Ureter (tissue), 1 donor: ENCODE measurements around the gene CTNNBIP1. TPM values are rescaled to one million over a fixed set of nuclear protein-coding genes. Genes with fewer than 3 reads are reported as not detected.
"Not testable (repeated sequence)": the region's sequence is repeated elsewhere in the genome, so short reads cannot be mapped to it uniquely, and the experiment has no call there.

Source experiments
- DNase-seq: peaks from one replicate; pipeline ENCODE4 v3.0.0-alpha.2; 2020; ENCODE audit warnings: low spot score
- total RNA-seq: library from RNA; stranded (reverse); gene quantifications from one replicate; pipeline ENCODE4 v1.2.4, GENCODE V29; 2023
- donor health status: DM: yes; HTN: yes; CAD: no.

CTNNBIP1 gene, protein sequence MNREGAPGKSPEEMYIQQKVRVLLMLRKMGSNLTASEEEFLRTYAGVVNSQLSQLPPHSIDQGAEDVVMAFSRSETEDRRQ
- 28.4 TPM for total RNA-seq

- no peak for DNase-seq
Observed at GRCh38 chr1:9910076-9910422, at the start of gene CTNNBIP1. Gene CTNNBIP1, minus strand, starts transcription at chr1:9910269. Its CDS starts 38,205 bp downstream, at chr1:9872064.

DNA sequence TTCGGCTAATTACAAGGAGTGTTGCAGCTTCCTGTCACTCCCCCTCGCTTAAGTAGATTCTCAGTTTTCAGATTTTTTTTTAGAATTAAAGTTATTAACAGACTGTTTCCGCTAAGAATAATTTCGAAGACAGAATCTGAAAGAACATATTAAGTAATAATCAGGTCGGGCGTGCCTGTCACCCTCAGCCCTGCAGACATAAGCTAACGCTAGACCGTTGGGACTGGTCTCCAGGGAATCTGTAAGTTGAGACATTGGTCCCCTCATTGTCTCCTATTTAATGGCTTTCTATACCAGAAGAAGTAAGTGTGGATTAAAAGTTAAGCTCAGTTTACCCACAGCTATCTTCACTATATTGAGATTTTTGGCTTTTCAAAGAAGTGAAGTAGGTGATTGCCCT, 47.7 kb upstream of the CTNNBIP1 start:
- no peak for DNase-seq

DNA sequence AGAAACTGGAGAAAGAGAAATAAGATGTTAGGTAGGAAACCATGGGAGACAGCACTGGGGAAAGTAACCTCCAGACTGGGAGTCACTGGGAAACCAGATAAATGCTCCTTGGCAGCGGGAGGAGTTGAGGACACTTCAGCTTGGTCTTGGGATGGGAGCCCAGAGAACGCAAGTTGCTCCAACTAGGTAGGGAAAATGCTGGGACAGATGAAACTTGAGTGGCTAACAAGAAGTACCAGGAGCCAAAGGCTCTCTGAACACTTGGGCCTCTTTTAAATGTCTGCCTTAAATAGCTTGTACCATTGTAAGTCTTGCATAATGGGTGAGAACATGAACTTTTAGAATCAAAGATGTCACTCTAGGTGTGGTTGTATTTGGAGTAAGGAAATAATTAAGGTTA, 36.2 kb upstream of the CTNNBIP1 start:
- DNase-seq: no peak

- DNase-seq: peak; percentile 95
Observed at GRCh38 chr1:9942939-9943788, 33.1 kb upstream of the CTNNBIP1 start, which contains the start of the genes LZIC and NMNAT1. Gene LZIC, minus strand, starts transcription at chr1:9943391. Its CDS starts 6,772 bp downstream, at chr1:9936619. Gene NMNAT1, plus strand, starts transcription at chr1:9943475. Its CDS starts 28,599 bp downstream, at chr1:9972074.

- DNase-seq: no peak
Observed at GRCh38 chr1:9942399-9942938, 32.4 kb upstream of the CTNNBIP1 start.

DNA sequence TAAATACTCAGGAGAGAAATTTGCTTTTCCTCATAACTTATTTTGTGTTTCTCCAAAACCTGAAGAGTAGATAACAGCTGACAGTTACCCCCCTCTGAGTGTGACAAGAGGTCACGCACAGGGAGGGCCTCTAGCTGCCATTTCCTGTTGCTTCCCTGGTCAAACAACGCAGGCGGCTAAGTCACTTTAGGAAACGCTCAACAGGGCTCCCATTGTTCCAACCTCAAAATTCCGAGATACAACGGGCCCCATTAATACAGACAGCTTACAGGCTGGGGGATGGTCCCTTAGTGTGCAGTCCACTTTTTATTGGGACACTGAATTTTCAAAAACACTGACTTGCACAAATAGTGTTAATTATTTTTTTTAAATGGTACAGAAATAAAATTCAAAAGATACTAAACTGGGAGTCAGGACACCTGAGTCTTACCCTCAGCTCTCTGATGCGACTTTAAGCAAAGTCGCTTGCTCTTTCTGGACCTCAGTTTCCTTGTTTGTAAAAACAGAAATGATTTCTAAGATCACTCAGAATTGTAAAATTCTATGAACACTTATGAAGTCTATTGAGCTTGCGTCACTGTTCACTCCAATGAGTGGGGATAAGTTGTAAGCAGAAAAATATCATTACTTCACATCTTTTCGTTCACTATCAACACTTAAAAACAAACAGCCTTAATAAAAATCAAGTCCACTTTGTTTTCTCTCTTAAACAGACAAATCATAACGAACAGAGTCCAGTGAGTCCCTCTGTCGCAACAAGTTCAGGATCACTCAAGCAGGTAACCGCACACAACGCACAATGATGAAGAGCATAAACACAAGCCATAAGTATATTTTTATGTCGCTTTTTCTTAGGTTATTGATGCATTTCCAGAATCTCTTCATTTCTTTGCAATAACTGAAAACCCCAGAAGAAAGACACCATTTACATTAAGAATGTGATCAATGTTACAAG, 19.6 kb upstream of the CTNNBIP1 start:
- no peak for DNase-seq

- no peak for DNase-seq
Observed at GRCh38 chr1:9927259-9927658, 17.2 kb upstream of the CTNNBIP1 start.

- DNase-seq: no peak
Observed at GRCh38 chr1:9922342-9922741, 12.3 kb upstream of the CTNNBIP1 start.

- no peak for DNase-seq
Observed at GRCh38 chr1:9920606-9921005, 10.5 kb upstream of the CTNNBIP1 start.

DNA sequence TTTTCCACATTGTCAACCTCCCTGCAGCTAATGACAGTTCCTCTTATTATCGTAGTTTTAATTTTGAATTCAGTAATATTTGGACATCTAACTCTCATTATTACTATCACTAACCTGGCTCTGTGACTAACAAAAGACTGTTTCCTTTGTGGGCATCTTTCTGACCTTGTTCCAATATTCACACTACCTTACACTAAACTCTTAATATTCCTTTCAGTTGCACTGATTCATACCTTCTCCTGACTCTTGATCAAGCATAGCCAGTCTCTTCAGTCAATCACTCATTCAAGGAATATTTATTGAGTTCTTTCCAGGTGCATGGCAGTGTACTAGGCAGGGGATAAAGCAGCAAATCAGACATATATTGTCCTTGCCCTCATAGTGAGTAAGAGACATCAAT, 7.8 kb upstream of the CTNNBIP1 start:
- no peak for DNase-seq

- DNase-seq: not testable (repeated sequence)
Observed at GRCh38 chr1:9917495-9917894, 7.4 kb upstream of the CTNNBIP1 start.

GRCh38 chr1:9916452-9916851, 6.4 kb upstream of the CTNNBIP1 start:
- DNase-seq: no peak

GRCh38 chr1:9914610-9914937, 4.5 kb upstream of the CTNNBIP1 start:
- DNase-seq: no peak

DNA sequence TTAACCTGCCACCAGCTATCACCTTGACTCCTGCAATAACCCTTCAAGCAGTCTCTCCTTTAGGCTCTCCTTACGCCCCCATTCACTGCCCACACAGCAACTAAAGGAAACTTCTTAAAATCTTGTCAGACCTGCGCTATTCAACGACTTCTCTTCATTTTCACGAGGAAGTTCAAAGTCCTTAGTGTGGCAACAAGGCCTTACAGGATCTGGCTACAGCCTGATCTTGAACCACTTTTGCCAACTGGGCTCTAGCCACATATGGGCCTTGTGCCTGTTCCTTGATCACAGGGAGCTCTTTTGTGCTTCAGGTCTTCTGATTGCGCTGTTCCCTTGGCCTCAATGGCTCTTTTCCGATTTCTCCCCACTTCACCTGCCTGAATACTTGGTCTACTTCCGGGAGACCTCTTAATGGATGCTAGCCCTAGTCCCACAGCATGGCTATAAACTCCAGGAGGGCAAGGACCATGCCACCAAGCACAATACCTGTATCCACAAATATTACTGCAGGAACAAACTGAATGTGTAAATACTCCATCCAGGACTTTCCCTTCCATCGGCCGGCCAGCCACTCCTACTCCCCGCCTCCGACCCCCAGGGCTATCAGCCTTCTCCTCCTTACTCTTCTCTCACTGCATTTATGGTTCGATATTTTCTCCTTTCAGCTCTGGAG, 2.3 kb upstream of the CTNNBIP1 start:
- DNase-seq: no peak

- DNase-seq: peak; percentile 100
Observed at GRCh38 chr1:9910423-9911178, 532 bp upstream of the CTNNBIP1 start.

GRCh38 chr1:9909234-9910046, 629 bp downstream of the CTNNBIP1 start:
- peak; percentile 55 for DNase-seq

GRCh38 chr1:9908871-9909233, 1.2 kb downstream of the CTNNBIP1 start:
- no peak for DNase-seq

DNA sequence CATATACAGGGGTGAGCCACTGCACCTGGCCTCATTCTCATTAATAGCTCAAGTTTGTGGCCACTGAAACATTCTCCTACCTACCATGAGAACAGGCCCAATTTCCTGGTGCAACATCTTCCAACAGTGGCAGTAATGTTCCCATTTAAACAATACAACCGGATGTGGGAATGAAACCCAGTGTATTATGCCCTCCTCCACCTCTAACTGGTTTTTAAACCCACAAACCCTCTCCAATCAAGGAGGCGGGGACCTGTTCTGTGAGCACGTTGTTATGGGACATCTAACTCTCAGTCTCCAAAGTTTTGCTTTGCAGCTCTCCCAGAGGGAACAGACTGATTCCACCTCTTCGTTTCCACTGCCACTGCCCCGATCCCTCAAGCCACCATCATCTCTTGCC, 2.6 kb downstream of the CTNNBIP1 start:
- DNase-seq: no peak

DNA sequence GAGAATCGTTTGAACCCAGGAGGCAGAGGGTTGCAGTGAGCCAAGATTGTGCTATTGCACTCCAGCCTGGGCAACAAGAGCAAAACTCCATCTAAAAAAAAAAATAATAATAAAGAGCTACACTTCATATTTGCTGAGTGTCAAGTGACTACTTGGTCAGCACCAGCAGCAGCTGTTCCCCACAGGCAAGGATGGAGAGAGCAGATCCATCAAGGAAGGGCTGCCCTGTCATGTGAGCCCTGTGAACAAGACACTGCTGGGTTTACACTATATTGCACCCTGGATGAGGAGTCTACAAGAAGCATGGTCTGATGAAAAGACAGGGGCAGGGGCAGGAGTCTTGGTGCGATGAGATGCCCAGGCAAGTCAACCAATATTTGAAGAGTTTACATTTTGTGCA, 3.6 kb downstream of the CTNNBIP1 start:
- no peak for DNase-seq

GRCh38 chr1:9905010-9905409, 5.1 kb downstream of the CTNNBIP1 start:
- DNase-seq: no peak
